Smooth muscle cell (in vitro differentiated cells): ENCODE measurements around the gene DCUN1D2. TPM values are rescaled to one million over a fixed set of nuclear protein-coding genes. Genes with fewer than 3 reads are reported as not detected.

Experiments
- DNase-seq: peaks from one replicate; lab custom pipeline; 2025; ENCODE audit not compliant: unreplicated experiment; lab: John Stamatoyannopoulos, UW
- H2AFZ ChIP-seq: fragments of 200-600 bp; sonication (generic); 2 replicates; pipeline ENCODE4 v1.6.0; 2016; ENCODE audit warnings: antibody characterized with exemption, low read depth, mild to moderate bottlenecking
- H3F3A ChIP-seq: fragments of 200-600 bp; sonication (generic); 2 replicates; pipeline ENCODE4 v1.6.0; 2017; ENCODE audit warnings: antibody characterized with exemption, low read depth
- H3K27ac ChIP-seq: fragments of 200-600 bp; sonication (generic); 2 replicates; pipeline ENCODE4 v1.5.1; 2016; ENCODE audit warnings: low read depth, mild to moderate bottlenecking
- H3K27me3 ChIP-seq: fragments of 200-600 bp; sonication (generic); 2 replicates; pipeline ENCODE4 v1.6.1; 2016; ENCODE audit warnings: low read depth, mild to moderate bottlenecking
- H3K36me3 ChIP-seq: fragments of 200-600 bp; sonication (generic); 2 replicates; pipeline ENCODE4 v1.5.1; 2016; ENCODE audit warnings: low read depth
- H3K4me1 ChIP-seq: fragments of 200-600 bp; sonication (generic); 2 replicates; pipeline ENCODE4 v1.5.1; 2016; ENCODE audit warnings: low read depth
- H3K4me2 ChIP-seq: fragments of 200-600 bp; sonication (generic); 2 replicates; pipeline ENCODE4 v1.6.0; 2016; ENCODE audit warnings: mild to moderate bottlenecking
- H3K4me3 ChIP-seq: fragments of 200-600 bp; sonication (generic); 2 replicates; pipeline ENCODE4 v1.5.1; 2016; ENCODE audit warnings: mild to moderate bottlenecking
- H3K79me2 ChIP-seq: fragments of 200-600 bp; sonication (generic); 2 replicates; pipeline ENCODE4 v1.6.0; 2016; ENCODE audit warnings: low read depth, mild to moderate bottlenecking
- H3K9ac ChIP-seq: fragments of 200-600 bp; sonication (generic); 2 replicates; pipeline ENCODE4 v1.6.0; 2016; ENCODE audit warnings: low read depth
- H3K9me3 ChIP-seq: fragments of 200-600 bp; sonication (generic); replicated peaks from 2 replicates; pipeline ENCODE4 v1.5.1; 2016; ENCODE audit warnings: low read depth
- H4K20me1 ChIP-seq: fragments of 200-600 bp; sonication (generic); 2 replicates; pipeline ENCODE4 v1.6.0; 2016; ENCODE audit warnings: low read depth
- CTCF ChIP-seq: fragments of 200-600 bp; sonication (generic); IDR thresholded peaks from 2 replicates; pipeline ENCODE4 v1.5.1; 2017; ENCODE audit warnings: borderline replicate concordance, mild to moderate bottlenecking, antibody characterized with exemption; ENCODE audit not compliant: insufficient read depth, poor library complexity, severe bottlenecking
- WGBS: methylation state at CpG from one replicate; pipeline ENCODE4 v1.1.7; 2016; ENCODE audit warnings: low lambda C conversion rate; 5-methylcytosine and 5-hydroxymethylcytosine counted together
- polyA plus RNA-seq: library from polyadenylated mRNA; unstranded; fragments of >200 nt; fragmentation: Nextera tagmentation; extraction: Ambion mirVana; gene quantifications from 2 replicates; pipeline ENCODE4 v1.2.1, GENCODE V29; 2016
- total RNA-seq: library from RNA; depleted of rRNA; stranded (reverse); fragments of >200 nt; gene quantifications from 2 replicates; pipeline ENCODE4 v1.2.3, GENCODE V29; 2014

Gene DCUN1D2
- total and polyA plus RNA-seq, 2 experiments from 2014 or later = 6.3 to 10.8 TPM

GRCh38 chr13:113508521-113509254 lies 18.2 kb upstream of the DCUN1D2 start:
- no peak for DNase-seq
- Histone ChIP-seq H4K20me1 (peaks cover 30% of the 10 kb centered on the region), H3K27ac (no peak overlapping the region), H3F3A (no peaks in the 10 kb centered on the region), H3K27me3 (no peaks in the 10 kb centered on the region), H2AFZ (no peak overlapping the region), H3K9me3 (no peaks in the 10 kb centered on the region), H3K4me2 (no peak overlapping the region), H3K4me3 (no peak overlapping the region), H3K36me3 (peaks cover 3% of the 10 kb centered on the region), H3K9ac (no peak overlapping the region), H3K79me2 (no peaks in the 10 kb centered on the region), H3K4me1 (no peaks in the 10 kb centered on the region)
- WGBS = 78% methylated on average over 16 of the region's 17 CpGs
- TF ChIP-seq CTCF = no peak

DNA sequence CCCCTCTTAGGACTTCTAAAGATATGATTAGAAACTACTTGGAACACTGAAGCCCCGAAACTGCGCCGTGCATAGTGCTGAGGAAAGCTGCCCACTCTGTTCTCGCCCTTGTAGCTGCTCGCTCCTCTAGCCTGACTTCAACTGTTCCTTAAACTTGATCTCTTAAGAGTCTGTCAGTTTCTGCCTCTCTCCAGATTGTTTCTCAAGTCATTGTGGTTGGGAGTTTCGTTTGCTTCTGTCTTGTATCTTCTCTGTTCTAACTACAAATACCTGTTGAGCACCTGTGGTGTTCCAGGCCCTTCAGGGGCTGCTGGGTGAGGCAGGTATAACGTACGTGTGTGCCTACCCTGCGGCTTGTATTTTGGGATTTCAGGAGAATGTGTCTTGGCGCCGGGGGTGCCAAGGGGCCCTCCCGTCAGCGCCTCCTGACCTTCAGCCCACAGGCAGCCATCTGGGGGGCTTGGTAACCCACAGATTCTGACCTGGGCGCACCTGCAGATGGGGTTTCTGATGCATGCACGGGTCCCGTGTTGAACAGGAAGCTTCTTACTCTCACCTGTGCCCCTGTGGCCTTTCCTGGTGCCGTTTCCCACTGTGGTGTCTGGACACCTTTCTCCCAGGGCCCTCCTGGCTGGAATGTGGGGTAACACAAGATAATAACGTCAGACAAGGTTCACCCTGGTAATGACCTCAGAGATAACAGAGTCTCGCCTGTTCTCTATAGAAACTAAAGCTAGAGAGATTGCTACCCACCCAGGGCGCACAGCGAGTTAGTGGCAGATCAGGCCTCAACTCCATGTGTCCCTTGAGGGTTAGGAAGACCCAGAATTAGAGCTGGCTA lies 17.2 kb upstream of the DCUN1D2 start:
- Histone ChIP-seq H3K4me2 (no peak overlapping the region), H3K27ac (no peak overlapping the region), H3F3A (no peaks in the 10 kb centered on the region), H3K36me3 (peaks cover 7% of the 10 kb centered on the region), H3K27me3 (no peaks in the 10 kb centered on the region), H4K20me1 (peaks cover 29% of the 10 kb centered on the region), H3K9ac (no peak overlapping the region), H3K4me1 (no peaks in the 10 kb centered on the region), H3K79me2 (no peaks in the 10 kb centered on the region), H3K9me3 (no peaks in the 10 kb centered on the region), H3K4me3 (no peak overlapping the region), H2AFZ (no peak overlapping the region)
- 83% methylated on average over 21 of the region's 21 CpGs for WGBS
- TF ChIP-seq CTCF = no peak
- no peak for DNase-seq

DNA sequence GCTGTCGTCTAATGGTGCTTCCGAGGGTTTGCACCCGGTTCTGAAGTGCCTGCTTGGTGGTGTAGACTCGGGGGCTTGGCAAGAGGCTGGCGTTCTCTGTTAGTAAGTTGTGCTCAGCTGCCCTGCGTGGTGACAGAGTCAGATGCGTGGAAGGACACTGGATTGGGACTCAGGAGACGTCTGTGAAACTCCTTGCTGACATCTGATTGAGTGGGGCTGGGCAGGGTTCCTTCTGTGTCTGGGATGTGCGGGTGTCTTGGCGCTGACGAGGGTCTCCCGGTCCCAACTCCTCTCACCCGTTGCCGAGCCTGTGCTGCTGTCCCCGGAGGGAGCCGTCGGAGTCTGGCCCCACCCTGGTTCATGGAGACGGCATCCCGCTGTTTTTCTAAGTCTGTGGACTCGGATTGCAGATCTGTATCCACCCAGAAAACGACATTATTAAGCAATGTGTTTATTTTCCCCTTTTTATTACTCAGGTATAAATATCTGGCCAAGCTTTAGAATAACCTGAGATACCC lies 16.4 kb upstream of the DCUN1D2 start:
- H3K9ac ChIP-seq = no peak overlapping the region
- peaks cover 7% of the 10 kb centered on the region for H3K36me3 ChIP-seq
- no peaks in the 10 kb centered on the region for H3K79me2 ChIP-seq
- no peaks in the 10 kb centered on the region for H3K27me3 ChIP-seq
- H3K9me3 ChIP-seq = no peaks in the 10 kb centered on the region
- no peak for DNase-seq
- 90% methylated on average over 21 of the region's 21 CpGs for WGBS
- H2AFZ ChIP-seq = no peak overlapping the region
- H3F3A ChIP-seq = no peaks in the 10 kb centered on the region
- H4K20me1 ChIP-seq = peaks cover 29% of the 10 kb centered on the region
- no peak overlapping the region for H3K4me3 ChIP-seq
- H3K4me2 ChIP-seq = no peak overlapping the region
- TF ChIP-seq CTCF = no peak
- H3K4me1 ChIP-seq = no peaks in the 10 kb centered on the region
- no peak overlapping the region for H3K27ac ChIP-seq
